Adipocyte (in vitro differentiated cells): ENCODE results near the gene SPSB2.

ENCODE experiments used
- DNase-seq: peaks from one replicate; pipeline ENCODE4 v3.0.0-alpha.2; 2015; ENCODE audit warnings: low read depth
- H3K27me3 ChIP-seq: replicated peaks from 2 replicates; pipeline ENCODE4 v1.7.0; 2013; ENCODE audit warnings: mild to moderate bottlenecking, low read length, moderate library complexity; ENCODE audit not compliant: control insufficient read depth, insufficient read depth
- H3K36me3 ChIP-seq: 2 replicates; pipeline ENCODE4 v1.7.0; 2013; ENCODE audit warnings: low read length, mild to moderate bottlenecking, moderate library complexity; ENCODE audit not compliant: control insufficient read depth, insufficient read depth, severe bottlenecking
- H3K4me1 ChIP-seq: 2 replicates; pipeline ENCODE4 v1.7.0; 2013; ENCODE audit warnings: mild to moderate bottlenecking, low read length, moderate library complexity; ENCODE audit not compliant: control insufficient read depth, insufficient read depth
- H3K4me3 ChIP-seq: 2 replicates; pipeline ENCODE4 v1.7.0; 2013; ENCODE audit warnings: mild to moderate bottlenecking, low read length, moderate library complexity
- H3K9ac ChIP-seq: 2 replicates; pipeline ENCODE4 v1.7.0; 2013; ENCODE audit warnings: mild to moderate bottlenecking, low read length, moderate library complexity
- H3K9me3 ChIP-seq: 2 replicates; pipeline ENCODE4 v1.7.0; 2013; ENCODE audit warnings: mild to moderate bottlenecking, low read length, moderate library complexity; ENCODE audit not compliant: control insufficient read depth

Gene SPSB2

DNA sequence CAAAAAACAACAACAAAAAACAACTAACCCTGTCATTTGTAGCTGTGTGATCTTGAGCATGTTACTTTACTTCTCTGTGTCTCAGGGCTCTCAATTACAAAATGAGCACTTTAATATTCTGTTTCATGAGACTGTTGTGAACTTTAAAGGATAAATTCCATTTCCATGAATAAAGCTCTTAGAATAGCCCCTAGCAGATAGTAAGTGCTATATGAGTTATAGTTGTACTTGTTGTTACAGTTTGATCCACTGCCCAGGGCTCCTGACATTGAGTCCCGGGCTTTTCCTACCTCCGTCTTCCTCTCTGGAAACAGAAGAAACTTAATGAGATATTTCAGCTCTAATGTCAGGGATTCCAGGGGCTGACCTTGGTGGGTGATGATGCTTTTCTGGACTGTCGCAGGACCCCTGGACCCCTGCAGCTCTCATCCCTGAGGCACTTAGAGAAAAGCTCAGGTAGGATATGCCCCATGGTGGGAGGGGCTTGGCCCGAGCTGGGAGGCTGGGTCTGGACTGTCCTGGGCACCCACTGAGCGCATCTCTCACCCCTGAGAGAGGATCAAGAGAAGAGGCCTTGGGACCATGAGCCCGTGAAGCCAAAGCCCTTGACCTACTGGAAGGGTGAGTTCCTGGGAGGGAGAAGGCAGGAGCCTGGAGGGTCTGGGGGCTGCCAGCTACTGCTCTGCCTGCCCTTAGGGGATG, 39.8 kb downstream of the SPSB2 start:
- Histone ChIP-seq H3K9me3 (no peaks in the 10 kb centered on the region), H3K9ac (no peak overlapping the region), H3K4me3 (no peak overlapping the region), H3K27me3 (no peaks in the 10 kb centered on the region), H3K4me1 (peaks cover 3% of the 10 kb centered on the region), H3K36me3 (no peaks in the 10 kb centered on the region)
- no peak for DNase-seq

DNA sequence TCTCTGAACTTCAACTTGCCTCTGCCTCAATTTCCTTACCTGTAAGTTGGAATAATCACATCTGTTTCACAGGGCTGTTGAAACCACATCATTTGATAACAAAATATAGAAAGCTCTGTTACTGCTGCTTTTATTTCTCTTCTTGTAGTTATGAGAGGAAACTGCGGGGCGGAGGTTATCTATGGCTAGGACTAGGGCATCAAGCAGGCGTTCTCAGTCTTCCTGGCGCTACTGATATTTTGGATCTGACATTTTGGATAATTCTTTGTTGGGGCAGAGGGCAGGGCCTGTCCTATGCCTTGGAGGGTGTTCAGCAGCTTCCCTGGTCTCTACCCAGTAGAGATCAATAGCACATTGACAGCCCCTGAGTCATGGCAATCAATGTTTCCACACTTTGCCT, 41.0 kb downstream of the SPSB2 start:
- H3K36me3 ChIP-seq, result no peaks in the 10 kb centered on the region
- no peaks in the 10 kb centered on the region for H3K27me3 ChIP-seq
- peaks cover 7% of the 10 kb centered on the region for H3K4me1 ChIP-seq
- DNase-seq, result no peak
- no peak overlapping the region for H3K4me3 ChIP-seq
- H3K9ac ChIP-seq, result no peak overlapping the region
- H3K9me3 ChIP-seq, result no peaks in the 10 kb centered on the region

DNA sequence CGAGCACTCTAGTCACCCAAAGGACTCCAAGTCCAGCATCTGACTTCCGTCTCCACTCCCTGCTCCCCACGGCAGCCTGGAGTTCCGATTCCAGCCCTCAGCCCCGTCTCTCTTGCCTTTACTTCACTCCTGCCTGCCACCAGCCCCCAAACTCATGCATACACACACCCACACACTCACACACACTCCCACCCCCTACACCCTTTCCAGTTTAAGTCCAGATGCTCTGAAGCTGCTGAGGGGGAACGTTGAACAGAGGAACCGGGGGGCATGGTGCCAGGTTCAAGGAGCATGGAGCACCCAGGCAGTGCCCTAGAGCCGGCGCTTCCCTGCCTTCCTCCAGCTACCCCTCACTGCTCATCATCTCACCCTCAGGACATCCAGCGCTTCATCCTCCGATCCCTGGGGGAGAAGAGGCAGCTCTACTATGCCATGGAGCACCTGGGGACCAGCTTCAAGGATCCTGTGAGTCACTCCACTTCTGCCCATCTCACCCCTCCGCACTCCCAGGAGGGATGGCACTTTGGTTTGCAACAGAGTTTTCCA, 41.6 kb downstream of the SPSB2 start:
- no peaks in the 10 kb centered on the region for H3K36me3 ChIP-seq
- H3K9me3 ChIP-seq, result no peaks in the 10 kb centered on the region
- no peak for DNase-seq
- H3K9ac ChIP-seq, result no peak overlapping the region
- peaks cover 9% of the 10 kb centered on the region for H3K4me1 ChIP-seq
- H3K27me3 ChIP-seq, result no peaks in the 10 kb centered on the region
- H3K4me3 ChIP-seq, result no peak overlapping the region

- no peak for DNase-seq
- H3K27me3 ChIP-seq, result no peaks in the 10 kb centered on the region
- no peak overlapping the region for H3K4me3 ChIP-seq
- H3K9ac ChIP-seq, result no peak overlapping the region
- H3K36me3 ChIP-seq, result no peaks in the 10 kb centered on the region
- H3K4me1 ChIP-seq, result peaks cover 9% of the 10 kb centered on the region
- no peaks in the 10 kb centered on the region for H3K9me3 ChIP-seq
Observed at GRCh38 chr12:6830999-6831398, 42.1 kb downstream of the SPSB2 start.

GRCh38 chr12:6830286-6830890, 42.7 kb downstream of the SPSB2 start:
- no peak overlapping the region for H3K9ac ChIP-seq
- DNase-seq, result no peak
- no peaks in the 10 kb centered on the region for H3K36me3 ChIP-seq
- no peaks in the 10 kb centered on the region for H3K9me3 ChIP-seq
- H3K4me1 ChIP-seq, result peaks cover 9% of the 10 kb centered on the region
- H3K4me3 ChIP-seq, result no peak overlapping the region
- no peaks in the 10 kb centered on the region for H3K27me3 ChIP-seq

- peak; percentile 82 for DNase-seq
- no peaks in the 10 kb centered on the region for H3K9me3 ChIP-seq
- H3K36me3 ChIP-seq, result no peaks in the 10 kb centered on the region
- peak overlapping the region; percentile 90 for H3K9ac ChIP-seq
- H3K4me3 ChIP-seq, result peak overlapping the region; percentile 87
- H3K4me1 ChIP-seq, result peaks cover 9% of the 10 kb centered on the region
- H3K27me3 ChIP-seq, result no peaks in the 10 kb centered on the region
Observed at GRCh38 chr12:6829536-6830220, 43.4 kb downstream of the SPSB2 start.

GRCh38 chr12:6828781-6829535, 44.1 kb downstream of the SPSB2 start:
- Histone ChIP-seq H3K4me3 (peak overlapping the region; percentile 87), H3K36me3 (no peaks in the 10 kb centered on the region), H3K9me3 (no peaks in the 10 kb centered on the region), H3K4me1 (peaks cover 9% of the 10 kb centered on the region), H3K27me3 (peaks cover 3% of the 10 kb centered on the region), H3K9ac (peak overlapping the region; percentile 90)
- peak; percentile 75 for DNase-seq

DNA sequence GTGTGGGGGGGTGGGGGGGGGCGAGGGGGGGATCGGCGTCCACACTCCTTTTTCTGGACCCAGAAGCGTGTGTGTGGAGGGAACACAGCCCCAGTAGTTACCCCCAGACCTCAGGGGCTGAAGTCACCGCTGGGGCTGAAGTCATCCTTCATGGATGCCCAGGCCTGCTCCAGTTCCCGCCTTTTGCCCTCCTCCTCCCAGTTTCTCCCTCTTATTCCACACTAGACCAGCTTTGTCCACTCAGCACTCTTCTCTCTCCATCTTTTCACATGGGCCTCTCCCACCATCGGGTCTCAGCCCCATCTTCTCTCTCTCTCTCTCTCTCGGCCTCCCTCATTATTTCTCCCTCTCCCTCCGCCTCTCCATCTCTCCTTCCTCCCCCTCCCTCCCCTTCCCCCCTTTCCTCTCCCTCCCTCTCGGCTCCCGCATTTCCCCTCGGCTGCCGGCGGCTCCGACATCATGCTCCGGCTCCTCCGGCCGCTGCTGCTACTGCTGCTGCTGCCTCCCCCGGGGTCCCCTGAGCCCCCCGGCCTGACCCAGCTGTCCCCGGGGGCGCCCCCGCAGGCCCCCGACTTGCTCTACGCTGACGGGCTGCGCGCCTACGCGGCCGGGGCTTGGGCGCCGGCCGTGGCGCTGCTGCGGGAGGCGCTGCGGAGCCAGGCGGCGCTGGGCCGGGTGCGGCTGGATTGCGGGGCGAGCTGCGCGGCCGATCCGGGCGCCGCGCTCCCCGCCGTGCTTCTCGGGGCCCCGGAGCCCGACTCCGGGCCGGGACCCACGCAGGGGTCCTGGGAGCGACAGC, 44.9 kb downstream of the SPSB2 start, which contains the start of gene P3H3:
P3H3 (plus strand) TSS at position 426 of the 799 bp plus-strand sequence; CDS start at position 460, 34 bp downstream.
- H3K9me3 ChIP-seq, result no peaks in the 10 kb centered on the region
- H3K27me3 ChIP-seq, result peaks cover 8% of the 10 kb centered on the region
- no peaks in the 10 kb centered on the region for H3K36me3 ChIP-seq
- peak; percentile 73 for DNase-seq
- H3K4me1 ChIP-seq, result peaks cover 8% of the 10 kb centered on the region
- peak within 1 kb of the TSS; percentile 90 for H3K9ac ChIP-seq
- H3K4me3 ChIP-seq, result peak within 1 kb of the TSS; percentile 87

DNA sequence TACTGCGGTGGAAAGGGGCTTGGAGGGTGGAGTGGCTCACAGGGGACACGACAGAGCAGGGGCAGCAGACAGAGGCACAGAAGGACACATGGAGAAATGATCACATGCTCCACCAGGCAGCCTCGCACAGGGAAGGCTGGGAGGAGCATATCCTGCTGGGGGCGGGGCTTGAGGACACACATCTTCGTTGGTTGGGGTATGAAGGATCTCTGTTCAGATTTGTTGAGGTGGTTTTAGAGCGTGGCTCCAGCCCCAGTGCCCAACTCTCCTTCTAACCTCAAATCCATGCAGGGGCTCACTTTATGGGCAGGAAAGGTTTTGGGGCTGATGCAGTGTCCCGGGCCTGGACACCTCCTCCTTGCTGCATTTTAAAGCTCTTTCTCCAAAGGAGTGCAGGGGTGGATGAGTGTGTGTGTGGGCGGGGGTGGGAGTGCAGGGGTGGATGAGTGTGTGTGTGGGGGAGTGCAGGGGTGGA, 45.6 kb downstream of the SPSB2 start:
- no peaks in the 10 kb centered on the region for H3K36me3 ChIP-seq
- H3K9ac ChIP-seq, result peak overlapping the region; percentile 69
- H3K4me3 ChIP-seq, result no peak overlapping the region
- no peaks in the 10 kb centered on the region for H3K9me3 ChIP-seq
- peak; percentile 94 for DNase-seq
- peaks cover 6% of the 10 kb centered on the region for H3K4me1 ChIP-seq
- H3K27me3 ChIP-seq, result peaks cover 15% of the 10 kb centered on the region

DNA sequence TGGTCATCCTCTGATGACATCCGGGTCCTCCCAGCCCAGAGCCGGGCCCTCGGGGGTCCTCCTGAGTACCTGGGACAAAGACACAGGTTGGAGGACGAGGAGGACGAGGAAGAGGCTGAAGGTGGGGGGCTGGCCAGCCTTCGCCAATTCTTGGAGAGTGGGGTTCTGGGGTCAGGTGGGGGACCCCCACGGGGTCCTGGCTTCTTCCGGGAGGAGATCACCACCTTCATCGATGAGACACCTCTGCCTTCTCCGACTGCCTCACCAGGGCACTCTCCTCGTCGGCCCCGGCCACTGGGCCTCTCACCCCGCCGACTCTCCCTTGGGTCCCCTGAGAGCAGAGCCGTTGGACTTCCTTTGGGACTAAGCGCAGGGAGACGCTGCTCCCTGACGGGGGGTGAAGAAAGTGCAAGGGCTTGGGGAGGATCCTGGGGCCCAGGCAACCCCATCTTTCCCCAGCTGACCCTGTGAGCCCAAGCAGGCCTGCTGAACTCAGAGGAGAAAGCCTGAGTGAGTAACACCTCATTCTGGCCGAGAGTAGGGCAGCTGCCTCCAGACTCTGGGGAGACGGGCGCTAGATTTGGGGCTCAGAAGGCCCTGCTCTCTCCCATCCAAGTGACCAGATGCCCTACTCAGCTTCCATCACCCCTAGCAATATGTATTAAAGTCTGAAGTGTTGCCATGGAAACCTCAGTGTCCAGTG, 46.2 kb downstream of the SPSB2 start:
- no peak overlapping the region for H3K4me3 ChIP-seq
- no peaks in the 10 kb centered on the region for H3K36me3 ChIP-seq
- no peak for DNase-seq
- H3K27me3 ChIP-seq, result peaks cover 20% of the 10 kb centered on the region
- H3K9me3 ChIP-seq, result no peaks in the 10 kb centered on the region
- peaks cover 7% of the 10 kb centered on the region for H3K4me1 ChIP-seq
- peak overlapping the region; percentile 69 for H3K9ac ChIP-seq
